Measurements from ENCODE around the gene TYK2. TPM values are rescaled to one million over a fixed set of nuclear protein-coding genes. Genes with fewer than 3 reads are reported as not detected.
"Not testable (repeated sequence)": the region's sequence is repeated elsewhere in the genome, so short reads cannot be mapped to it uniquely, and the experiment has no call there.

Gene TYK2
- total RNA-seq, 1 donor from 2014 or later: 67.2 TPM

- no peak for DNase-seq (ENCODE audit: low read depth)
These were observed 28.3 kb upstream of the TYK2 start for GRCh38 chr19:10408511-10409283.

GRCh38 chr19:10407096-10407495, 26.7 kb upstream of the TYK2 start:
- no peak for DNase-seq (ENCODE audit: low read depth)

- DNase-seq (ENCODE audit: low read depth): no peak
These were observed 25.8 kb upstream of the TYK2 start for GRCh38 chr19:10406191-10406590.

GRCh38 chr19:10404888-10405820, 24.8 kb upstream of the TYK2 start:
- no peak for DNase-seq (ENCODE audit: low read depth)

GRCh38 chr19:10403137-10404021, 23.0 kb upstream of the TYK2 start, which contains the start of gene CDC37:
Gene CDC37, minus strand, starts transcription at chr19:10403542. Its CDS starts 63 bp downstream, at chr19:10403479.
- DNase-seq (ENCODE audit: low read depth): peak; percentile 96

- no peak for DNase-seq (ENCODE audit: low read depth)
These were observed 22.2 kb upstream of the TYK2 start for GRCh38 chr19:10402441-10403038.

- peak; percentile 50 for DNase-seq (ENCODE audit: low read depth)
These were observed 19.5 kb upstream of the TYK2 start for GRCh38 chr19:10399878-10400277.

GRCh38 chr19:10399340-10399739, 19.0 kb upstream of the TYK2 start:
- not testable (repeated sequence) for DNase-seq (ENCODE audit: low read depth)

GRCh38 chr19:10398819-10399218, 18.4 kb upstream of the TYK2 start:
- no peak for DNase-seq (ENCODE audit: low read depth)

GRCh38 chr19:10395917-10396316, 15.5 kb upstream of the TYK2 start:
- DNase-seq (ENCODE audit: low read depth): no peak

- DNase-seq (ENCODE audit: low read depth): no peak
These were observed 15.1 kb upstream of the TYK2 start for GRCh38 chr19:10395436-10395835.

- DNase-seq (ENCODE audit: low read depth): no peak
These were observed 14.6 kb upstream of the TYK2 start for GRCh38 chr19:10395003-10395402.

GRCh38 chr19:10393137-10393536, 12.8 kb upstream of the TYK2 start:
- no peak for DNase-seq (ENCODE audit: low read depth)

- no peak for DNase-seq (ENCODE audit: low read depth)
These were observed 11.7 kb upstream of the TYK2 start for GRCh38 chr19:10392120-10392519.

- peak; percentile 62 for DNase-seq (ENCODE audit: low read depth)
These were observed 10.4 kb upstream of the TYK2 start for GRCh38 chr19:10390652-10391286.

GRCh38 chr19:10389863-10390262, 9.5 kb upstream of the TYK2 start:
- no peak for DNase-seq (ENCODE audit: low read depth)

- DNase-seq (ENCODE audit: low read depth): peak; percentile 84
These were observed 8.6 kb upstream of the TYK2 start for GRCh38 chr19:10388957-10389356.

- no peak for DNase-seq (ENCODE audit: low read depth)
These were observed 4.2 kb upstream of the TYK2 start for GRCh38 chr19:10384580-10384979.

- DNase-seq (ENCODE audit: low read depth): not testable (repeated sequence)
These were observed 2.8 kb upstream of the TYK2 start for GRCh38 chr19:10383223-10383499.

- DNase-seq (ENCODE audit: low read depth): peak; percentile 8
These were observed 476 bp downstream of the TYK2 start for GRCh38 chr19:10379880-10380312.

Data from myocyte (in vitro differentiated cells).